GM18508 (cell line): ENCODE measurements around the gene SMC4.
"Not testable (repeated sequence)": the region's sequence is repeated elsewhere in the genome, so short reads cannot be mapped to it uniquely, and the experiment has no call there.

Experiments used
- ATAC-seq: cut with Tn5 transposase; IDR thresholded peaks from one replicate; pipeline ENCODE4 v1.9.1; 2021; ENCODE audit warnings: moderate number of reproducible peaks; ENCODE audit not compliant: insufficient read depth, unreplicated experiment

SMC4 gene

GRCh38 chr3:160437083-160437455 is 37.6 kb downstream of the SMC4 start:
- no peak for ATAC-seq

GRCh38 chr3:160440687-160441086 is 41.2 kb downstream of the SMC4 start:
- no peak for ATAC-seq

- ATAC-seq, result no peak
Observed at GRCh38 chr3:160444411-160444810, 45.0 kb downstream of the SMC4 start.

- no peak for ATAC-seq
Observed at GRCh38 chr3:160445854-160446253, 46.4 kb downstream of the SMC4 start.

GRCh38 chr3:160446522-160447056 is 47.1 kb downstream of the SMC4 start:
- ATAC-seq, result no peak

DNA sequence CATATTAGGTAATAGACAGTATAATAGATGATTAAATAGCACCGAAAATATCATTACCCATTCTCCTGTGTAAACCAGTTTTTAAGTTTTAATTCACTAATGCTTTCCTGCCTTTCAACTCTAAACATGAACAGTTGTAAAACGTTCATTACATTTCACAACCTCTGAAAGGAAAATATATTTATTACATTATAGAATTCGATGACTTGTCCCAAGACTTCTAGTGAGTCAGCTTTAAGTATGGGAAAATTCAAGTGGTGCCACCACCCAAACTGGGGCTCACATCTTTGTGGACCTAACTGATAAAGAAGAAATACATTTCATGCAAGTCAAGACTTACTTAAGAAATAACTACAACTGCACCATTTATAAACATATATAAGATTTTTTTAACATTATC is 48.1 kb downstream of the SMC4 start:
- no peak for ATAC-seq

DNA sequence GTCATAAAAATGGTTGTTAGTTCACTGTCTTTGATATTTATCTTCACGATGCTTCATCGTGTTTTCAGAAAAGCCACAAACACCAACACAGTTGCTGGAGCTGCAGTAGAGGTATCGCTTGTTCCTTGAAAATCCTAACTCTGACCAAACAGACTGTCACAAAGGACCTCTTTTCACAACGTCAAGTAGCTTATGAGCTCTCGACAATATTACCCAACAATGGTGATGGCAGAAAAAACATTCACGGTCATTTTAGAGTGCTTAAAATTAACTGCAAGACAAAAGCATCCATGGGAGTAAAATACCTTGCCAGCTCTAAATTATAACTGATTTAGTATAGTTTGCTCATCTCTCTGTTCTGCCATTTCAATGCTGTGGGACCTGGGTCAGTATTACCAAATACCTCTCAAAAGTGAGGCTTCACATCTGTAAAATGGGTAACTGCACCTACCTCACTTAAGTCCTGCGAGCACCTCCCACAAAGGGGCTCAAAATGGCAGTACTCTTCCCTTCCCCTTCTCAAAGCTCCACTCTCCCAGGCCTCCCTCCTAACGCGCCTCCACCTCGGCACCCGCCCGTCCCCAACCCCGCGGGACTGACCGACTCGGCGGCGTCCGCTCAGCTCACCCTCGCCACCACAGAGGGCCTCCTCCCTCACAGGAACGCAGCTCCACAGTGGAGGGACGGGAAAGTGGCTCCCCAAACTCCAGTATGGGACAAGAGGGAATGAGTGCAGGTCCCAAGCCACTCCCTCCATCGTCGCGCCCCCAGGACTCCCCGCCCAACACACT is 49.6 kb downstream of the SMC4 start:
- ATAC-seq, result peak; percentile 20

DNA sequence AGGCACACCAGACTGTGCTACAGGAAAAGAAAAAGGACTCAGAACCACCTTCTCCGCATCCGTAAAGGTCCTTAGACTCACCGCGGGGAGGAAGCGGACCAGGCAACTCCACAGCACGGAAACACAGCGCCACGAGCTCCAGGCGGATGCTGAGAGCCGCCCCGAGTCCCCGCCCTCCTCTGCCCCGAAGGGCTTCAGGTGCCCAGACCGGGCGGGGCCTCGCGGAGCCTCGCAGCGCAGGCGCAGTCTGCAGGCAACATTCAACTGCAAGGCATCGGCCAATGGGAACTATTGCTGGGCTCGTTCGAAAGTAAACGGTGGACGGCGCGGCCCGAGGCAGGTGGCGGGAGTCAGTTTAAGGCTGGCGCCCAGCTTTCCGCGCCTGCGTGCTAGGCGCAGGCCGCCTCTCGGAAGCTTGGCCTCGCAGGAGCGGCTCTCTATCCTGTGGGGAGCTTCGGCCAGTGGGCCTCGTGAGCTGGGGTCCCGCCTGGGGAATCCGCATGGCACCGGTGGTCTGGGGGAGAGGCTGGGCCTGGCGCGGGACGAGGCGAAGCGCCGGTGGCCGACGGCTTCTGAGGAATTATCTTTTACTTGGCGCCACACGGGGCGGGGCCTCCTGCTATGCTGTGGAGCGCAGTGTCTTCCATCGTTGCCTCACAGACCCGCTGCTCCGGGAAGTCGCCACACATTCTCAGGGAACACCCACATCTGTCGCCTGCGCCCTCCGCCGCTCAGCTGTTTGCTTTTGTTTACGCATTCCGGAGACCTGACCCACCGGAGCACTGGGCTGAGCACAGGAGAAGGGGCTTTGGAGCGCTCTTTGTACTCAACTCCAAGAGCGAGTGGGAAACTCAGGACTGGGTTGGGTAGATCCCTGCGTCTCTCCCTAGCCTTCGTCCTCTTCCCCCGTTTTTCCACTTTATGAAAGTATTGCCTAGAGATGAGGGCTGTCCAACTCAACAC is 50.5 kb downstream of the SMC4 start, which contains the start of gene TRIM59:
TSS of gene TRIM59 (minus strand) at position 151 of the 963 bp plus-strand sequence. CDS start 10,603 bp downstream, outside the sequence.
- ATAC-seq, result peak; percentile 90

GRCh38 chr3:160450846-160451245 is 51.4 kb downstream of the SMC4 start:
- ATAC-seq, result no peak

DNA sequence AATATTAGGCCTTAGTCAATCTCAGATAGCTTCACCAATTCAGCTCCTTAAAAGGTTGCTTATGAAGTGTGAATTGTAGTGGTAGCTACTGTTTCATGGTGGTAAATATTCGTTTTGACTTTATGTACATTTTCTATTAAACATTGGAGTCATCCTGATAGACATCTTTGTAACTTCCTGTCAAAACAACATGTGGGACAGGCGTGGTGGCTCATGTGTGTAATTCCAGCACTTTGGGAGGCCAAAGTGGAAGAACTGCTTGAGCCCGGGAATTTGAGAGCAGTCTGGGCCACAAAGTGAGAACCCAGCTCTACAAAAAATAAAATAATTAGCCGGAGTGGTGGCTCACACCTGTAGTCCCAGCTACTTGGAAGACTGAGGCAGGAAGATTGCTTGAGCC is 52.2 kb downstream of the SMC4 start:
- ATAC-seq, result no peak

GRCh38 chr3:160452251-160452650 is 52.8 kb downstream of the SMC4 start:
- ATAC-seq, result not testable (repeated sequence)

DNA sequence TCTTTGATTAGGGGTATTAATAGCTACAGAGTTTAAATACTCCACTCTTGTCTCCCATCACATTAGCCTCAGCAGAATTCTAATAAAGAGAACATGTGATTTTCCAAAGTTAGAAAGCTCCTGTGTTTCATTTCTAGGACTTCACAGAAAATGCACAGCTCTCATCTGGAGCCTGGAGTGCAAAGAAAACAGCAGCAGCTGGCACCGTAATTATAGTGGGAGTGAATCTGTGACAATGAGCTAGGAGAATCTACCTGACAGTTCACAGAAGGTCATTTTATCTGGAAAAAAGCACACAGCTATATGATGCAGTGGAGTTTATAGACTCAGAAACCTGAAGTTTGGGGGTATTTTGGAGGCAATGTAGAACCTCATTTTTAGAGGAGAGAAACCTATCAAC is 55.5 kb downstream of the SMC4 start:
- no peak for ATAC-seq

- no peak for ATAC-seq
Observed at GRCh38 chr3:160455846-160456245, 56.4 kb downstream of the SMC4 start.

- ATAC-seq, result no peak
Observed at GRCh38 chr3:160458151-160458550, 58.7 kb downstream of the SMC4 start.

DNA sequence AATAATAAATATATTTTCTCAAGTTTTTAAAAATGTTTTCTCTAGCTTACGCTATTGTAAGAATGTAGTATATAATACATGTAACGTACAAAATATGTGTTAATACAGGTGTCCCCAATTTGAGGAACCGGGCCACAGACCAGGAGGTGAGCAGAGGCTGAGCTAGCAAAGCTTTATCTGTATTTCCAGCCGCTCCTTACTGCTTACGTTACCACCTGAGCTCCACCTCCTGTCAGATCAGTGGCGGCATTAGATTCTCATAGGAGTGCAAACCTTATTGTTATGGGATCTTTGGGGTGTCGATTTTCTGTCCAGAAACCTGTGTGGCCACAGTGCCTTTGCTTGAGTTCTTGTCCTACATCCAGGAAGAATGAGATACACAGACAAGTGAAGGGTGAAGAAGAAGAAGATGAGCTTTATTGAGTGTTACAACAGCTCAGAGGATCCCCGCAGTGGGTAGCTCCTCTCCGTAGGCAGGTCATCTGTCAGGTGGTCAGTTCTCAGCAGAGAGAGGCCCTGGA is 60.1 kb downstream of the SMC4 start:
- no peak for ATAC-seq

- no peak for ATAC-seq
Observed at GRCh38 chr3:160460033-160460432, 60.6 kb downstream of the SMC4 start.

DNA sequence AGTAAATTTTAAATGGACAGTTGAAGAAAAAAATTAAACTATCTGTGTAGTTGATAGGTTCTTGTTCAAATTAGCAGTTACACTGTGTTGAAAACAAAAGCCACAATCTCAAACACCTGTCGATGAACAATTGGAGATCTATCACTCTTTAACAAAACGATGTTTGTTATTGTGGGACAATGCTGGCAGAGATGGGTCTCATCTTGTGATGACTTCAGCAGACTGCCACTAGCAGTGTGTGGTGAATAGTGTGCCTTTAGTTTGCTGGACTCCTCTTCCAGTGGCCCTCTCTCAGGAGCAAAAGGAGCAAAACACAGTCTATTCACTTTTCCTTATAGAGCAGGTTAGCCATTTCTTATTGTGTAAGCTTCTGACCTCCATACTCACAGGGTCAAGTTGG is 64.9 kb downstream of the SMC4 start:
- ATAC-seq, result no peak

GRCh38 chr3:160464971-160465370 is 65.5 kb downstream of the SMC4 start:
- no peak for ATAC-seq

DNA sequence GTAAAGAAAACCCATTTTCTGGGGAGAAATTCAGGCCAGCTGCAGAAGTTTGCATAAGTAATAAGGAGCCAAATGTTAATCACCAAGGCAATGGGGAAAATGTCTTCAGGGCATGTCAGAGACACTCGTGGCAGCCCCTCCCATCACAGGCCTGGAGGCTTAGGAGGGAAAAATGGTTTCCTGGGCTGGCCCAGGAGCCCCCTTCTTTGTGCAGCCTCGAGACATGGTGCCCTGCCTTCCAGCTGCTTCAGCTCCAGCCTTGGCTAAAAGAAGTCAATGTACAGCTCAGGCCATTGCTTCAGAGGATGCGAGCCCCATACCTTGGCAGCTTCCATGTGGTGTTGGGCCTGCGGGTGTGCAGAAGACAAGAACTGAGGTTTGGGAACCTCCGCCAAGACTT is 70.7 kb downstream of the SMC4 start:
- no peak for ATAC-seq

- ATAC-seq, result no peak
Observed at GRCh38 chr3:160471892-160472291, 72.4 kb downstream of the SMC4 start.

DNA sequence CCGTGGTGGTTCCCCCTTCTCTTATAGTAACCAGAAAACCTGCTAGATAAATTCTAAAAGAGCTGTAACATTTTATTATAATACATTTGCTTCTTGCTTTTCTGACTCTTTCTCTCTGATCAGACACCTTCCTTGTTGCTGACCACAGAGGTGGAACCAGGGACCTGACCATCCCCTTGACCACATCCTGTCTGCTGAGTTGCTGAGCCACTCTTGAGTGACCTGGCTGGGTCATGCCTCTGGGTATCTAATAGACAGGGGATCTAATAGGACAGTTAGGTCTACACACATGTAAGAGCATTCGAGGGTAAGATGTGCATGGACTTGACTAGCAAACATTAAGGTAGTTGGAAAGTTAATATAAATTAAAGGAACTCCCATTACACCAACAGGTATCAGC is 72.9 kb downstream of the SMC4 start:
- ATAC-seq, result no peak
